Esophagus muscularis mucosa (tissue), 4 donors: ENCODE results near the gene CDC42BPA. TPM values are rescaled to one million over a fixed set of nuclear protein-coding genes. Genes with fewer than 3 reads are reported as not detected.

ENCODE experiments used
- DNase-seq: peaks from one replicate; pipeline ENCODE4 v3.0.0-alpha.2; 2017; ENCODE audit errors: extremely low spot score
- H3K27ac ChIP-seq, 4 donors: fragments of 200-600 bp; sonication (generic); replicated peaks in 1 of 4; 1 replicate in 3 of 4; 2 replicates in 1 of 4; pipeline ENCODE4 v1.5.1; 2016 to 2019; ENCODE audit warnings: mild to moderate bottlenecking in 1 of 4
- H3K27me3 ChIP-seq, 4 donors: fragments of 200-600 bp; sonication (generic); one replicate each; pipeline versions ENCODE4 v1.5.1 to v1.6.0; 2016 to 2019
- H3K36me3 ChIP-seq, 4 donors: fragments of 200-600 bp; sonication (generic); one replicate each; pipeline ENCODE4 v1.5.1; 2016 to 2019
- H3K4me1 ChIP-seq, 4 donors: fragments of 200-600 bp; sonication (generic); one replicate each; pipeline ENCODE4 v1.5.1; 2016 to 2019
- H3K4me3 ChIP-seq, 4 donors: fragments of 200-600 bp; sonication (generic); 1 replicate in 2 of 4; 2 replicates in 2 of 4; pipeline ENCODE4 v1.5.1; 2016 to 2019; ENCODE audit warnings: mild to moderate bottlenecking in 4 of 4, moderate library complexity in 1 of 4
- H3K9me3 ChIP-seq, 4 donors: fragments of 200-600 bp; sonication (generic); 1 replicate in 3 of 4; 2 replicates in 1 of 4; pipeline ENCODE4 v1.5.1; 2016 to 2019
- EP300 ChIP-seq: sonication (generic); formaldehyde crosslinking; IDR thresholded peaks from one replicate; pipeline ENCODE4 v1.6.1; 2017; ENCODE audit warnings: antibody characterized with exemption
- POLR2A ChIP-seq: fragments of 450-650 bp; IDR thresholded peaks from one replicate; pipeline ENCODE4 v1.6.1; 2017; ENCODE audit warnings: antibody characterized with exemption, moderate library complexity, mild to moderate bottlenecking, low read depth
- POLR2AphosphoS5 ChIP-seq, 2 donors: sonication (generic); formaldehyde crosslinking; IDR thresholded peaks; one replicate each; pipeline ENCODE4 v1.6.1; 2017; ENCODE audit warnings: antibody characterized with exemption in 2 of 2
- WGBS: methylation state at CpG from one replicate; pipeline ENCODE4 v1.1.5; 2018; 5-methylcytosine and 5-hydroxymethylcytosine counted together
- intact Hi-C: fragments of 100-400 bp; cut with DNase I; formaldehyde crosslinking; loops from one replicate; pipeline ENCODE4 v1.15.1; 2023
- total RNA-seq, 4 donors: library from RNA; depleted of rRNA; stranded (reverse); fragments of >200 nt; gene quantifications; one replicate each; pipeline versions ENCODE4 v1.1.0 to v1.2.1, GENCODE V29; 2016
- TF ChIP-seq, protein P1 (sequence below), 3 experiments: fragments of 200-600 bp in 2 of 3; fragments of 450-650 bp in 1 of 3; sonication (generic) in 2 of 3; IDR thresholded peaks; one replicate each; pipeline ENCODE4 v1.5.1; 2017 to 2019; ENCODE audit warnings: antibody characterized with exemption in 3 of 3, mild to moderate bottlenecking in 2 of 3, moderate library complexity in 1 of 3

CDC42BPA gene
- total RNA-seq, 4 donors from 2014 or later = 59.5 to 72.2 (median 69.7) TPM

DNA sequence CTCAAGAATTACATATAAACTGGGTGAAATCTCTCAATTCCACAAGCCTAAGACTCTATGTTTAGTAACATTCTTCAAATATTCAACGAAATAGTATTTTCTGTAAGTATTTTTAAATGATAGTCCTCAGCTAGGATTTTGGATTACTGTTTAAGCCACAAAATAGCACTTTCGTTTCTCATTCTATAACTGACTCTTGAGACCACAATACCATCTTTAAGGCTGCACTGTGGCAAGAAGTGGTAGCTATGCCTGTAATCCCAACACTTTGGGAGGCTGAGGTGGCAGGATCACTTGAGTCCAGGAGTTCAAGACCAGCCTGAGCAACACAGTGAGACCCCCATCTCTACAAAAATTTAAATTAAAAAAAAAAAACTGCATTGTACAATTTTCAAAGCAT, 126.7 kb downstream of the CDC42BPA start:
- Histone ChIP-seq H3K4me1 (peaks cover 0 to 5% (median 1%) of the 10 kb centered on the region in 4 donors), H3K9me3 (no peaks in the 10 kb centered on the region), H3K4me3 (no peak overlapping the region), H3K27me3 (no peaks in the 10 kb centered on the region), H3K36me3 (peaks cover 0 to 5% (median 2%) of the 10 kb centered on the region in 4 donors), H3K27ac (no peak overlapping the region)
- TF ChIP-seq POLR2AphosphoS5 (IDR thresholded peaks at IDR 0.05) (no peak), POLR2A (no peak), EP300 (no peak)
- TF ChIP-seq, protein P1, sequence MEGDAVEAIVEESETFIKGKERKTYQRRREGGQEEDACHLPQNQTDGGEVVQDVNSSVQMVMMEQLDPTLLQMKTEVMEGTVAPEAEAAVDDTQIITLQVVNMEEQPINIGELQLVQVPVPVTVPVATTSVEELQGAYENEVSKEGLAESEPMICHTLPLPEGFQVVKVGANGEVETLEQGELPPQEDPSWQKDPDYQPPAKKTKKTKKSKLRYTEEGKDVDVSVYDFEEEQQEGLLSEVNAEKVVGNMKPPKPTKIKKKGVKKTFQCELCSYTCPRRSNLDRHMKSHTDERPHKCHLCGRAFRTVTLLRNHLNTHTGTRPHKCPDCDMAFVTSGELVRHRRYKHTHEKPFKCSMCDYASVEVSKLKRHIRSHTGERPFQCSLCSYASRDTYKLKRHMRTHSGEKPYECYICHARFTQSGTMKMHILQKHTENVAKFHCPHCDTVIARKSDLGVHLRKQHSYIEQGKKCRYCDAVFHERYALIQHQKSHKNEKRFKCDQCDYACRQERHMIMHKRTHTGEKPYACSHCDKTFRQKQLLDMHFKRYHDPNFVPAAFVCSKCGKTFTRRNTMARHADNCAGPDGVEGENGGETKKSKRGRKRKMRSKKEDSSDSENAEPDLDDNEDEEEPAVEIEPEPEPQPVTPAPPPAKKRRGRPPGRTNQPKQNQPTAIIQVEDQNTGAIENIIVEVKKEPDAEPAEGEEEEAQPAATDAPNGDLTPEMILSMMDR (IDR thresholded peaks at IDR 0.05) = no peak
- intact Hi-C loops = no loop called here
- no peak for DNase-seq
- 67% methylated on average over 2 of the region's 2 CpGs for WGBS

DNA sequence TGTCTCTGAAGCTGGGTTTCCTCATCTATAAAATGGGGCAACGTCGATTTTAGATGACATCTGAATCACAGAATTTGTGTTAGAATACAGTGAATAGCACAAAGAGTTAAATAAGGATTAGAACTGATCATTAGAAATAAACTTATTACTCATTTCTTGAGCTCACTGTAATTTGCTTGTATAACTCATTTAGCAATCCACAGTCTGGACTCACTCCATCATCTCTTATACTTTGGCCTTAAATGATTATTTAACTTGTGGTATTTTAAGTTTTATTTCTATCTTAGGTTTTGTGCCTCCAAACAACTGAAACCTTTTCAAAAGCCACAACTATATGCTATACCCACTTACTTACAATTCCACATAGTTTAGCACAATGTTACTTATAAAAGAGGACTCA, 128.0 kb downstream of the CDC42BPA start:
- 92% methylated on average over 2 of the region's 2 CpGs for WGBS
- no peak overlapping the region for H3K27ac ChIP-seq
- no peak for DNase-seq
- H3K4me3 ChIP-seq = no peak overlapping the region
- H3K9me3 ChIP-seq = no peaks in the 10 kb centered on the region
- H3K36me3 ChIP-seq = peaks cover 0 to 5% (median 2%) of the 10 kb centered on the region in 4 donors
- intact Hi-C loops = no loop called here
- no peaks in the 10 kb centered on the region for H3K27me3 ChIP-seq
- TF ChIP-seq, protein P1 (IDR thresholded peaks at IDR 0.05) = no peak
- TF ChIP-seq POLR2A = no peak
- TF ChIP-seq EP300 = no peak
- TF ChIP-seq POLR2AphosphoS5 (IDR thresholded peaks at IDR 0.05) = no peak
- H3K4me1 ChIP-seq = peaks cover 0 to 5% (median 1%) of the 10 kb centered on the region in 4 donors

DNA sequence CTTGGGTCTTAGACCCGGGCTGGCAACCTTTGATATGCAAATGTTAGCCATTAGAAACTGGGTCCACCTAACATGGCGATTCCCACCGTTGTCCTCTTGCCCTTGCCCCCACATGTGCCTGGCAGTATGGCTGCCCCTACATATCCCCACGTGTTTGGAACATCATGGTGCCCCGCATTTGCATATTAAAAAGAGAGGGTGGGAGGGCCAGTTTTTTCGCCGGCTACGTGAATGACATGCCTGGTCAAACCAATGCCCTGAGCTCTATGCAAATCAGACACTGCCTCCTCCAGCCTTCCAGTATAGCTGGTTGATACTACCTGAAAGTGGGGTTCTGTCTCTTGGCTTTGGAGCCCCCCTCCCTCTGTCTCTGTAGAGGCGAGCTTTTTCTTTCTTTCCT, 133.0 kb downstream of the CDC42BPA start:
- Histone ChIP-seq H3K4me3 (no peak overlapping the region), H3K27ac (no peak overlapping the region), H3K27me3 (no peaks in the 10 kb centered on the region), H3K9me3 (no peaks in the 10 kb centered on the region), H3K4me1 (no peaks in the 10 kb centered on the region), H3K36me3 (no peaks in the 10 kb centered on the region)
- WGBS = 80% methylated on average over 9 of the region's 9 CpGs
- intact Hi-C loops = no loop called here
- TF ChIP-seq POLR2AphosphoS5 (IDR thresholded peaks at IDR 0.05) (no peak), POLR2A (no peak), EP300 (no peak)
- TF ChIP-seq, protein P1 (IDR thresholded peaks at IDR 0.05) = no peak
- DNase-seq = no peak

DNA sequence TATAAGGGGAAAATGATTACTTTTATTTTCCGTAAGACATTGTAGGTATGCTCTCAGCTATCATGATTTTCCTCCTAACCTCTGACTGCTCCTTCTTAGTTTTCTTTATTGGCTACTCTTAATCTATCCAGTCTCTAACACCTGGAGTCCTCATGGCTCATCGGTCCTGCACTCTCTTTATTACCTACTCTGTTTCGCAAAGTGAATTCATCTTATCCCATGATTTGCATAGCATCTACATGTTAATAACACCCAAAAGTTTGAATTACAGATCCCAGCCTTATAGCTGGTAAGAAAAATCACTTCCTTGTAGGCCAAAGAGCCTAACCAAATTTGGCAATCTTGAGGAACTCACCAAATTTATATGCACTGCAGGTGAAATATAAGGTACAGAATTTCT, 136.3 kb downstream of the CDC42BPA start:
- Histone ChIP-seq H3K4me3 (no peak overlapping the region), H3K9me3 (no peaks in the 10 kb centered on the region), H3K27me3 (no peaks in the 10 kb centered on the region), H3K36me3 (no peaks in the 10 kb centered on the region), H3K4me1 (no peaks in the 10 kb centered on the region), H3K27ac (no peak overlapping the region)
- TF ChIP-seq POLR2A = no peak
- TF ChIP-seq EP300 = no peak
- TF ChIP-seq POLR2AphosphoS5 (IDR thresholded peaks at IDR 0.05) = no peak
- TF ChIP-seq, protein P1 (IDR thresholded peaks at IDR 0.05) = no peak
- WGBS = 97% methylated on average over 3 of the region's 3 CpGs
- no peak for DNase-seq
- intact Hi-C loops = no loop called here

DNA sequence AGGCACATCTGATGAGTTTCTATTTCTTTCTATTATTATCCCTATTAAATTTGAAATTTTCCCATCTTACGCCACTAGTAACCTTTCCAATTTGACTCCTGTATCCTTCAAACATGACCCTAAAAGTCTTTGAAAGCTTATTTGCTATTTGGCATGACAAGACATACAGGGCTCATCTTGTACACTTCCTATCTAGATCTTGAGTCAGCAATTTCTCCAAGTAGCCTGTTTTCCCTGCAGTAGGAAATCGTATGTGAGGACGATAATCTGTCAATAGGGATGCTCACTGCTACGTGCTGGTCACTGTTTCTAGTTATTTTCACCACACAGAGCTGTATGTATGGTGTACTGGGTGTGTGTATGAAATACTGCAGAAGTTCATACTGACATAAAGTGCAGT, 142.7 kb downstream of the CDC42BPA start:
- Histone ChIP-seq H3K9me3 (no peaks in the 10 kb centered on the region), H3K27me3 (no peaks in the 10 kb centered on the region), H3K36me3 (no peaks in the 10 kb centered on the region), H3K27ac (no peak overlapping the region), H3K4me3 (no peak overlapping the region), H3K4me1 (peaks cover 0 to 7% (median 0%) of the 10 kb centered on the region in 4 donors)
- TF ChIP-seq, protein P1 (IDR thresholded peaks at IDR 0.05) = no peak
- TF ChIP-seq POLR2A = no peak
- DNase-seq = no peak
- intact Hi-C loops = no loop called here
- 94% methylated on average over 4 of the region's 4 CpGs for WGBS
